ENCODE measurements around the gene IFT43.

DNA sequence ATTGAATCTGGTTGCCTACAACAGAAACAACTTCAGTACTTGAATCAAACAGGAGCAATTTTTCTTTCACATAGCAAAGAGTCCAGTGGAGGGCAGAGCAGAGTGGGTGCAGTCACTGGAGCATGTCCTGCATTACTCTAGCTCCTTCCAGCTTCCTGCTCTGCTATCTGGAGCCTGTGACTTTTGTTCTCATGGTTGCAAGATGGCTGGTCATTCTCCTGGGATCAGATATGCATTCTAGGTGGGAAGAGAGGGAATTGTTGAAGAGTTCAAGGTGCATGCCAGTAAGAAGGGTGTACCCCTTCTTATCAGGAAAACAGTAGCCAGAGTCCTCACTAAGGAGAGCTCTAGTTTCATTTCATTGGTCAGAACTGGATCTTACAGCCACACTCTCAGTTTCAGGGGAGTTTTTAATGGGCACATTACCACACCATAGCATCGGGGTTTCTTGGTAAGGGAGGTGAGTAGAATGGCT, 8.0 kb downstream of the IFT43 start:
- TF ChIP-seq, protein P1, sequence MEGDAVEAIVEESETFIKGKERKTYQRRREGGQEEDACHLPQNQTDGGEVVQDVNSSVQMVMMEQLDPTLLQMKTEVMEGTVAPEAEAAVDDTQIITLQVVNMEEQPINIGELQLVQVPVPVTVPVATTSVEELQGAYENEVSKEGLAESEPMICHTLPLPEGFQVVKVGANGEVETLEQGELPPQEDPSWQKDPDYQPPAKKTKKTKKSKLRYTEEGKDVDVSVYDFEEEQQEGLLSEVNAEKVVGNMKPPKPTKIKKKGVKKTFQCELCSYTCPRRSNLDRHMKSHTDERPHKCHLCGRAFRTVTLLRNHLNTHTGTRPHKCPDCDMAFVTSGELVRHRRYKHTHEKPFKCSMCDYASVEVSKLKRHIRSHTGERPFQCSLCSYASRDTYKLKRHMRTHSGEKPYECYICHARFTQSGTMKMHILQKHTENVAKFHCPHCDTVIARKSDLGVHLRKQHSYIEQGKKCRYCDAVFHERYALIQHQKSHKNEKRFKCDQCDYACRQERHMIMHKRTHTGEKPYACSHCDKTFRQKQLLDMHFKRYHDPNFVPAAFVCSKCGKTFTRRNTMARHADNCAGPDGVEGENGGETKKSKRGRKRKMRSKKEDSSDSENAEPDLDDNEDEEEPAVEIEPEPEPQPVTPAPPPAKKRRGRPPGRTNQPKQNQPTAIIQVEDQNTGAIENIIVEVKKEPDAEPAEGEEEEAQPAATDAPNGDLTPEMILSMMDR (IDR thresholded peaks at IDR 0.05): no peak
- no peak for TF ChIP-seq POLR2AphosphoS5 (IDR thresholded peaks at IDR 0.05)

Measured in breast epithelium (tissue), 3 donors.